HEK293 (cell line): ENCODE results near the gene PKD2L1.

Experiments
- GFI1B ChIP-seq: fragments of 450-650 bp; formaldehyde crosslinking; IDR thresholded peaks from 2 replicates; pipeline ENCODE4 v1.5.1; 2016; ENCODE audit warnings: missing biosample characterization, missing genetic modification characterization
- GLIS1 ChIP-seq: fragments of 450-650 bp; formaldehyde crosslinking; IDR thresholded peaks from 2 replicates; pipeline ENCODE4 v1.5.1; 2016; ENCODE audit warnings: missing biosample characterization, missing genetic modification characterization
- OSR2 ChIP-seq: fragments of 450-650 bp; formaldehyde crosslinking; IDR thresholded peaks from 2 replicates; pipeline ENCODE4 v1.5.1; 2016; ENCODE audit warnings: missing biosample characterization, missing genetic modification characterization
- SALL2 ChIP-seq: fragments of 450-650 bp; formaldehyde crosslinking; IDR thresholded peaks from 2 replicates; pipeline ENCODE4 v1.5.0; 2017; ENCODE audit warnings: missing biosample characterization, mild to moderate bottlenecking, missing genetic modification characterization, borderline replicate concordance
- YY1 ChIP-seq: fragments of 450-650 bp; formaldehyde crosslinking; IDR thresholded peaks from 2 replicates; pipeline ENCODE4 v1.5.1; 2018; ENCODE audit warnings: missing biosample characterization, missing genetic modification characterization
- ZBTB11 ChIP-seq: fragments of 450-650 bp; formaldehyde crosslinking; conservative IDR thresholded peaks from 2 replicates; pipeline ENCODE4 v1.5.1; 2016; ENCODE audit warnings: low read depth, missing biosample characterization, missing genetic modification characterization
- ZBTB48 ChIP-seq: fragments of 450-650 bp; formaldehyde crosslinking; IDR thresholded peaks from 2 replicates; pipeline ENCODE4 v1.5.1; 2016; ENCODE audit warnings: missing biosample characterization, missing genetic modification characterization
- ZEB2 ChIP-seq: fragments of 450-650 bp; formaldehyde crosslinking; IDR thresholded peaks from 2 replicates; pipeline ENCODE4 v1.5.1; 2016; ENCODE audit warnings: missing biosample characterization, missing genetic modification characterization
- ZFP37 ChIP-seq: fragments of 450-650 bp; formaldehyde crosslinking; IDR thresholded peaks from 2 replicates; pipeline ENCODE4 v1.5.1; 2016; ENCODE audit warnings: missing biosample characterization, missing genetic modification characterization
- ZNF335 ChIP-seq: fragments of 450-650 bp; formaldehyde crosslinking; conservative IDR thresholded peaks from 2 replicates; pipeline ENCODE4 v1.5.1; 2016; ENCODE audit warnings: missing biosample characterization, missing genetic modification characterization
- ZNF366 ChIP-seq: fragments of 450-650 bp; formaldehyde crosslinking; conservative IDR thresholded peaks from 2 replicates; pipeline ENCODE4 v1.5.1; 2016; ENCODE audit warnings: missing biosample characterization, missing genetic modification characterization
- ZNF416 ChIP-seq: fragments of 450-650 bp; formaldehyde crosslinking; IDR thresholded peaks from 2 replicates; pipeline ENCODE4 v1.5.1; 2016; ENCODE audit warnings: missing biosample characterization, missing genetic modification characterization
- ZNF423 ChIP-seq: fragments of 450-650 bp; formaldehyde crosslinking; IDR thresholded peaks from 2 replicates; pipeline ENCODE4 v1.5.1; 2016; ENCODE audit warnings: missing biosample characterization, missing genetic modification characterization
- ZNF558 ChIP-seq: fragments of 450-650 bp; formaldehyde crosslinking; IDR thresholded peaks from 2 replicates; pipeline ENCODE4 v1.5.1; 2016; ENCODE audit warnings: missing biosample characterization, missing genetic modification characterization
- ZNF621 ChIP-seq: fragments of 450-650 bp; formaldehyde crosslinking; IDR thresholded peaks from 2 replicates; pipeline ENCODE4 v1.5.1; 2017; ENCODE audit warnings: missing biosample characterization, missing genetic modification characterization
- ZNF623 ChIP-seq: fragments of 450-650 bp; formaldehyde crosslinking; IDR thresholded peaks from 2 replicates; pipeline ENCODE4 v1.5.1; 2016; ENCODE audit warnings: missing biosample characterization, missing genetic modification characterization
- ZXDB ChIP-seq: fragments of 450-650 bp; formaldehyde crosslinking; IDR thresholded peaks from 2 replicates; pipeline ENCODE4 v1.5.1; 2016; ENCODE audit warnings: missing biosample characterization, missing genetic modification characterization
- TF ChIP-seq, protein P1 (sequence below): fragments of 450-650 bp; formaldehyde crosslinking; IDR thresholded peaks from 2 replicates; pipeline ENCODE4 v1.5.1; 2017; ENCODE audit warnings: missing biosample characterization, mild to moderate bottlenecking, missing genetic modification characterization, moderate library complexity
- TF ChIP-seq, protein P2 (sequence below): fragments of 450-650 bp; formaldehyde crosslinking; IDR thresholded peaks from 2 replicates; pipeline ENCODE4 v1.5.1; 2016; ENCODE audit warnings: missing biosample characterization, missing genetic modification characterization, borderline replicate concordance
- TF ChIP-seq, protein P3 (sequence below): fragments of 450-650 bp; formaldehyde crosslinking; IDR thresholded peaks from 2 replicates; pipeline ENCODE4 v1.5.1; 2016; ENCODE audit warnings: missing biosample characterization, missing genetic modification characterization
- TF ChIP-seq, protein P4 (sequence below): fragments of 450-650 bp; formaldehyde crosslinking; IDR thresholded peaks from 2 replicates; pipeline ENCODE4 v1.5.1; 2016; ENCODE audit warnings: missing biosample characterization, missing genetic modification characterization
- TF ChIP-seq, protein P5 (sequence below): fragments of 450-650 bp; IDR thresholded peaks from 2 replicates; pipeline ENCODE4 v1.5.1; 2018; ENCODE audit warnings: missing biosample characterization, missing genetic modification characterization

Gene PKD2L1

DNA sequence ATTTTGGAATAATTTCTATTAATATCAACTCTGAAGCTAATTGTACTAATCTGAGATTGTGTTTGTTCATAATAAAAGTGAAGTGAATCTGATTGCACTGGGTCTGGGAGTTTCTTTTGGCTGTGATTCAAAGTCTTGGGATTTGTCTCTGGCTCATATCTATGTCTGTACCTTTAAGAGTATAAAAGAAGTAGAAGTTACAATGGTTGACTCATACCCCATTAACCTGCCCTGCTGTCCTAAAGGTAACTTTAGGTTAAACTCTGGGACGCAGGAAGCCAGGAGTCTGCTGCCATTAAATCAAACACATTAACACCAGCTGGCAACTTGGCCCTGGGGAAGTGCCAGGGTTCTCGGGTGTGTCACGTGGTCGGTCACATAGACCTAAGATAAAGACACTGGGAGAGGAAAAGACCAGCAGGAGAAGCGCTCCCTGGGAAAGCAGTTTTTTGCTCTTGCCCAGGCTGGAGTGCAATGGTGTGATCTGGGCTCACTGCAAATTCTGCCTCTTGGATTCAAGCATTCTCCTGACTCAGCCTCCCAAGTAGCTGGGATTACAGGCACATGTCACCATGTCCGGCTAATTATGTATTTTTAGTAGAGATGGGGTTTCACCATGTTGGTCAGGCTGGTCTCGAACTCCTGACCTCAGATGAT, 34.8 kb upstream of the PKD2L1 start (continued):
- TF ChIP-seq, protein P1, sequence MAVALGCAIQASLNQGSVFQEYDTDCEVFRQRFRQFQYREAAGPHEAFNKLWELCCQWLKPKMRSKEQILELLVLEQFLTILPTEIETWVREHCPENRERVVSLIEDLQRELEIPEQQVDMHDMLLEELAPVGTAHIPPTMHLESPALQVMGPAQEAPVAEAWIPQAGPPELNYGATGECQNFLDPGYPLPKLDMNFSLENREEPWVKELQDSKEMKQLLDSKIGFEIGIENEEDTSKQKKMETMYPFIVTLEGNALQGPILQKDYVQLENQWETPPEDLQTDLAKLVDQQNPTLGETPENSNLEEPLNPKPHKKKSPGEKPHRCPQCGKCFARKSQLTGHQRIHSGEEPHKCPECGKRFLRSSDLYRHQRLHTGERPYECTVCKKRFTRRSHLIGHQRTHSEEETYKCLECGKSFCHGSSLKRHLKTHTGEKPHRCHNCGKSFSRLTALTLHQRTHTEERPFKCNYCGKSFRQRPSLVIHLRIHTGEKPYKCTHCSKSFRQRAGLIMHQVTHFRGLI (tag by site-specific recombination) = no peak
- peak; percentile 71; the same call in 1 of the 2 replicates for TF ChIP-seq ZXDB (tag by site-specific recombination)
- TF ChIP-seq, protein P2, sequence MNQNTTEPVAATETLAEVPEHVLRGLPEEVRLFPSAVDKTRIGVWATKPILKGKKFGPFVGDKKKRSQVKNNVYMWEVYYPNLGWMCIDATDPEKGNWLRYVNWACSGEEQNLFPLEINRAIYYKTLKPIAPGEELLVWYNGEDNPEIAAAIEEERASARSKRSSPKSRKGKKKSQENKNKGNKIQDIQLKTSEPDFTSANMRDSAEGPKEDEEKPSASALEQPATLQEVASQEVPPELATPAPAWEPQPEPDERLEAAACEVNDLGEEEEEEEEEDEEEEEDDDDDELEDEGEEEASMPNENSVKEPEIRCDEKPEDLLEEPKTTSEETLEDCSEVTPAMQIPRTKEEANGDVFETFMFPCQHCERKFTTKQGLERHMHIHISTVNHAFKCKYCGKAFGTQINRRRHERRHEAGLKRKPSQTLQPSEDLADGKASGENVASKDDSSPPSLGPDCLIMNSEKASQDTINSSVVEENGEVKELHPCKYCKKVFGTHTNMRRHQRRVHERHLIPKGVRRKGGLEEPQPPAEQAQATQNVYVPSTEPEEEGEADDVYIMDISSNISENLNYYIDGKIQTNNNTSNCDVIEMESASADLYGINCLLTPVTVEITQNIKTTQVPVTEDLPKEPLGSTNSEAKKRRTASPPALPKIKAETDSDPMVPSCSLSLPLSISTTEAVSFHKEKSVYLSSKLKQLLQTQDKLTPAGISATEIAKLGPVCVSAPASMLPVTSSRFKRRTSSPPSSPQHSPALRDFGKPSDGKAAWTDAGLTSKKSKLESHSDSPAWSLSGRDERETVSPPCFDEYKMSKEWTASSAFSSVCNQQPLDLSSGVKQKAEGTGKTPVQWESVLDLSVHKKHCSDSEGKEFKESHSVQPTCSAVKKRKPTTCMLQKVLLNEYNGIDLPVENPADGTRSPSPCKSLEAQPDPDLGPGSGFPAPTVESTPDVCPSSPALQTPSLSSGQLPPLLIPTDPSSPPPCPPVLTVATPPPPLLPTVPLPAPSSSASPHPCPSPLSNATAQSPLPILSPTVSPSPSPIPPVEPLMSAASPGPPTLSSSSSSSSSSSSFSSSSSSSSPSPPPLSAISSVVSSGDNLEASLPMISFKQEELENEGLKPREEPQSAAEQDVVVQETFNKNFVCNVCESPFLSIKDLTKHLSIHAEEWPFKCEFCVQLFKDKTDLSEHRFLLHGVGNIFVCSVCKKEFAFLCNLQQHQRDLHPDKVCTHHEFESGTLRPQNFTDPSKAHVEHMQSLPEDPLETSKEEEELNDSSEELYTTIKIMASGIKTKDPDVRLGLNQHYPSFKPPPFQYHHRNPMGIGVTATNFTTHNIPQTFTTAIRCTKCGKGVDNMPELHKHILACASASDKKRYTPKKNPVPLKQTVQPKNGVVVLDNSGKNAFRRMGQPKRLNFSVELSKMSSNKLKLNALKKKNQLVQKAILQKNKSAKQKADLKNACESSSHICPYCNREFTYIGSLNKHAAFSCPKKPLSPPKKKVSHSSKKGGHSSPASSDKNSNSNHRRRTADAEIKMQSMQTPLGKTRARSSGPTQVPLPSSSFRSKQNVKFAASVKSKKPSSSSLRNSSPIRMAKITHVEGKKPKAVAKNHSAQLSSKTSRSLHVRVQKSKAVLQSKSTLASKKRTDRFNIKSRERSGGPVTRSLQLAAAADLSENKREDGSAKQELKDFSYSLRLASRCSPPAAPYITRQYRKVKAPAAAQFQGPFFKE (tag by site-specific recombination) = no peak
- no peak for TF ChIP-seq ZNF623 (tag by site-specific recombination)
- TF ChIP-seq ZNF558 (tag by site-specific recombination) = no peak
- no peak for TF ChIP-seq SALL2 (tag by site-specific recombination)
- TF ChIP-seq GLIS1 (tag by site-specific recombination) = 0 out of 2 replicates have a peak, but pooled peaks have one; percentile 41
- TF ChIP-seq ZFP37 (tag by site-specific recombination) = no peak
- TF ChIP-seq ZBTB11 (tag by site-specific recombination) = 0 out of 2 replicates have a peak, but pooled peaks have one; percentile 22
- TF ChIP-seq, protein P3, sequence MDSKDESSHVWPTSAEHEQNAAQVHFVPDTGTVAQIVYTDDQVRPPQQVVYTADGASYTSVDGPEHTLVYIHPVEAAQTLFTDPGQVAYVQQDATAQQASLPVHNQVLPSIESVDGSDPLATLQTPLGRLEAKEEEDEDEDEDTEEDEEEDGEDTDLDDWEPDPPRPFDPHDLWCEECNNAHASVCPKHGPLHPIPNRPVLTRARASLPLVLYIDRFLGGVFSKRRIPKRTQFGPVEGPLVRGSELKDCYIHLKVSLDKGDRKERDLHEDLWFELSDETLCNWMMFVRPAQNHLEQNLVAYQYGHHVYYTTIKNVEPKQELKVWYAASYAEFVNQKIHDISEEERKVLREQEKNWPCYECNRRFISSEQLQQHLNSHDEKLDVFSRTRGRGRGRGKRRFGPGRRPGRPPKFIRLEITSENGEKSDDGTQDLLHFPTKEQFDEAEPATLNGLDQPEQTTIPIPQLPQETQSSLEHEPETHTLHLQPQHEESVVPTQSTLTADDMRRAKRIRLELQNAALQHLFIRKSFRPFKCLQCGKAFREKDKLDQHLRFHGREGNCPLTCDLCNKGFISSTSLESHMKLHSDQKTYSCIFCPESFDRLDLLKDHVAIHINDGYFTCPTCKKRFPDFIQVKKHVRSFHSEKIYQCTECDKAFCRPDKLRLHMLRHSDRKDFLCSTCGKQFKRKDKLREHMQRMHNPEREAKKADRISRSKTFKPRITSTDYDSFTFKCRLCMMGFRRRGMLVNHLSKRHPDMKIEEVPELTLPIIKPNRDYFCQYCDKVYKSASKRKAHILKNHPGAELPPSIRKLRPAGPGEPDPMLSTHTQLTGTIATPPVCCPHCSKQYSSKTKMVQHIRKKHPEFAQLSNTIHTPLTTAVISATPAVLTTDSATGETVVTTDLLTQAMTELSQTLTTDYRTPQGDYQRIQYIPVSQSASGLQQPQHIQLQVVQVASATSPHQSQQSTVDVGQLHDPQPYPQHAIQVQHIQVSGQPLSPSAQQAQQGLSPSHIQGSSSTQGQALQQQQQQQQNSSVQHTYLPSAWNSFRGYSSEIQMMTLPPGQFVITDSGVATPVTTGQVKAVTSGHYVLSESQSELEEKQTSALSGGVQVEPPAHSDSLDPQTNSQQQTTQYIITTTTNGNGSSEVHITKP (tag by site-specific recombination) = peak; percentile 90
- TF ChIP-seq ZBTB48 (tag by site-specific recombination) = 0 out of 2 replicates have a peak, but pooled peaks have one; percentile 59
- no peak for TF ChIP-seq ZNF416
- no peak for TF ChIP-seq ZNF621 (tag by site-specific recombination)
- no peak for TF ChIP-seq GFI1B
- peak; percentile 78 for TF ChIP-seq OSR2
- TF ChIP-seq, protein P4, sequence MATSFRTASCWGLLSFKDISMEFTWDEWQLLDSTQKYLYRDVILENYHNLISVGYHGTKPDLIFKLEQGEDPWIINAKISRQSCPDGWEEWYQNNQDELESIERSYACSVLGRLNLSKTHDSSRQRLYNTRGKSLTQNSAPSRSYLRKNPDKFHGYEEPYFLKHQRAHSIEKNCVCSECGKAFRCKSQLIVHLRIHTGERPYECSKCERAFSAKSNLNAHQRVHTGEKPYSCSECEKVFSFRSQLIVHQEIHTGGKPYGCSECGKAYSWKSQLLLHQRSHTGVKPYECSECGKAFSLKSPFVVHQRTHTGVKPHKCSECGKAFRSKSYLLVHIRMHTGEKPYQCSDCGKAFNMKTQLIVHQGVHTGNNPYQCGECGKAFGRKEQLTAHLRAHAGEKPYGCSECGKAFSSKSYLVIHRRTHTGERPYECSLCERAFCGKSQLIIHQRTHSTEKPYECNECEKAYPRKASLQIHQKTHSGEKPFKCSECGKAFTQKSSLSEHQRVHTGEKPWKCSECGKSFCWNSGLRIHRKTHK (tag by site-specific recombination) = no peak
- TF ChIP-seq ZNF423 = no peak
- TF ChIP-seq ZNF335 (tag by site-specific recombination) = no peak
- TF ChIP-seq, protein P5, sequence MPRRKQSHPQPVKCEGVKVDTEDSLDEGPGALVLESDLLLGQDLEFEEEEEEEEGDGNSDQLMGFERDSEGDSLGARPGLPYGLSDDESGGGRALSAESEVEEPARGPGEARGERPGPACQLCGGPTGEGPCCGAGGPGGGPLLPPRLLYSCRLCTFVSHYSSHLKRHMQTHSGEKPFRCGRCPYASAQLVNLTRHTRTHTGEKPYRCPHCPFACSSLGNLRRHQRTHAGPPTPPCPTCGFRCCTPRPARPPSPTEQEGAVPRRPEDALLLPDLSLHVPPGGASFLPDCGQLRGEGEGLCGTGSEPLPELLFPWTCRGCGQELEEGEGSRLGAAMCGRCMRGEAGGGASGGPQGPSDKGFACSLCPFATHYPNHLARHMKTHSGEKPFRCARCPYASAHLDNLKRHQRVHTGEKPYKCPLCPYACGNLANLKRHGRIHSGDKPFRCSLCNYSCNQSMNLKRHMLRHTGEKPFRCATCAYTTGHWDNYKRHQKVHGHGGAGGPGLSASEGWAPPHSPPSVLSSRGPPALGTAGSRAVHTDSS (tag by site-specific recombination) = no peak
- no peak for TF ChIP-seq YY1
- peak; percentile 49 for TF ChIP-seq ZNF366 (tag by site-specific recombination)
- TF ChIP-seq ZEB2 (tag by site-specific recombination) = peak; percentile 45; the same call in 1 of the 2 replicates
